Parathyroid adenoma (tissue), 2 donors: ENCODE measurements around the gene MAP3K3.

Source experiments
- H2AFZ ChIP-seq: fragments of 300-600 bp; sonication (generic); one replicate; pipeline ENCODE4 v1.7.0; 2017; ENCODE audit warnings: antibody characterized with exemption, mild to moderate bottlenecking
- H3K27ac ChIP-seq: fragments of 300-600 bp; sonication (generic); one replicate; pipeline ENCODE4 v1.7.0; 2017
- H3K27me3 ChIP-seq: fragments of 300-600 bp; sonication (generic); one replicate; pipeline ENCODE4 v1.7.0; 2017; ENCODE audit warnings: low read length; ENCODE audit not compliant: control insufficient read depth, insufficient read depth
- H3K36me3 ChIP-seq: fragments of 300-600 bp; sonication (generic); one replicate; pipeline ENCODE4 v1.7.0; 2017; ENCODE audit warnings: low read length; ENCODE audit not compliant: control insufficient read depth, insufficient read depth
- H3K4me1 ChIP-seq: fragments of 300-600 bp; sonication (generic); one replicate; pipeline ENCODE4 v1.7.0; 2017; ENCODE audit warnings: control low read depth
- H3K4me2 ChIP-seq: fragments of 300-600 bp; sonication (generic); one replicate; pipeline ENCODE4 v1.7.0; 2017; ENCODE audit warnings: low read length
- H3K4me3 ChIP-seq: fragments of 300-600 bp; sonication (generic); one replicate; pipeline ENCODE4 v1.7.0; 2017; ENCODE audit warnings: low read depth, low read length
- H3K79me2 ChIP-seq: fragments of 300-600 bp; sonication (generic); one replicate; pipeline ENCODE4 v1.7.0; 2017; ENCODE audit warnings: control low read depth
- H3K9ac ChIP-seq: fragments of 300-600 bp; sonication (generic); one replicate; pipeline ENCODE4 v1.7.0; 2017; ENCODE audit warnings: mild to moderate bottlenecking
- H3K9me3 ChIP-seq: fragments of 300-600 bp; sonication (generic); one replicate; pipeline ENCODE4 v1.7.0; 2017; ENCODE audit warnings: low read length; ENCODE audit not compliant: control insufficient read depth
- TF ChIP-seq, protein P1 (sequence below): fragments of 300-600 bp; sonication (generic); IDR thresholded peaks from one replicate; pipeline ENCODE4 v1.7.0; 2017; ENCODE audit warnings: antibody characterized with exemption, mild to moderate bottlenecking
- donor health status: primary hyperparathyroidism.

The MAP3K3 gene

GRCh38 chr17:63703556-63704258 is 81.5 kb downstream of the MAP3K3 start:
- Histone ChIP-seq H3K27me3 (no peaks in the 10 kb centered on the region), H3K36me3 (no peaks in the 10 kb centered on the region), H3K9me3 (no peaks in the 10 kb centered on the region), H3K79me2 (no peaks in the 10 kb centered on the region), H2AFZ (no peak overlapping the region), H3K9ac (no peak overlapping the region), H3K27ac (no peak overlapping the region), H3K4me3 (no peak overlapping the region), H3K4me2 (no peak overlapping the region), H3K4me1 (peaks cover 3% of the 10 kb centered on the region)
- TF ChIP-seq, protein P1, sequence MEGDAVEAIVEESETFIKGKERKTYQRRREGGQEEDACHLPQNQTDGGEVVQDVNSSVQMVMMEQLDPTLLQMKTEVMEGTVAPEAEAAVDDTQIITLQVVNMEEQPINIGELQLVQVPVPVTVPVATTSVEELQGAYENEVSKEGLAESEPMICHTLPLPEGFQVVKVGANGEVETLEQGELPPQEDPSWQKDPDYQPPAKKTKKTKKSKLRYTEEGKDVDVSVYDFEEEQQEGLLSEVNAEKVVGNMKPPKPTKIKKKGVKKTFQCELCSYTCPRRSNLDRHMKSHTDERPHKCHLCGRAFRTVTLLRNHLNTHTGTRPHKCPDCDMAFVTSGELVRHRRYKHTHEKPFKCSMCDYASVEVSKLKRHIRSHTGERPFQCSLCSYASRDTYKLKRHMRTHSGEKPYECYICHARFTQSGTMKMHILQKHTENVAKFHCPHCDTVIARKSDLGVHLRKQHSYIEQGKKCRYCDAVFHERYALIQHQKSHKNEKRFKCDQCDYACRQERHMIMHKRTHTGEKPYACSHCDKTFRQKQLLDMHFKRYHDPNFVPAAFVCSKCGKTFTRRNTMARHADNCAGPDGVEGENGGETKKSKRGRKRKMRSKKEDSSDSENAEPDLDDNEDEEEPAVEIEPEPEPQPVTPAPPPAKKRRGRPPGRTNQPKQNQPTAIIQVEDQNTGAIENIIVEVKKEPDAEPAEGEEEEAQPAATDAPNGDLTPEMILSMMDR: no peak

- Histone ChIP-seq H2AFZ (no peak overlapping the region), H3K79me2 (no peaks in the 10 kb centered on the region), H3K9ac (no peak overlapping the region), H3K27me3 (no peaks in the 10 kb centered on the region), H3K4me2 (no peak overlapping the region), H3K36me3 (no peaks in the 10 kb centered on the region), H3K4me1 (no peaks in the 10 kb centered on the region), H3K27ac (no peak overlapping the region), H3K4me3 (no peak overlapping the region), H3K9me3 (no peaks in the 10 kb centered on the region)
- TF ChIP-seq, protein P1: no peak
These were observed 82.0 kb downstream of the MAP3K3 start for GRCh38 chr17:63704259-63704576.

DNA sequence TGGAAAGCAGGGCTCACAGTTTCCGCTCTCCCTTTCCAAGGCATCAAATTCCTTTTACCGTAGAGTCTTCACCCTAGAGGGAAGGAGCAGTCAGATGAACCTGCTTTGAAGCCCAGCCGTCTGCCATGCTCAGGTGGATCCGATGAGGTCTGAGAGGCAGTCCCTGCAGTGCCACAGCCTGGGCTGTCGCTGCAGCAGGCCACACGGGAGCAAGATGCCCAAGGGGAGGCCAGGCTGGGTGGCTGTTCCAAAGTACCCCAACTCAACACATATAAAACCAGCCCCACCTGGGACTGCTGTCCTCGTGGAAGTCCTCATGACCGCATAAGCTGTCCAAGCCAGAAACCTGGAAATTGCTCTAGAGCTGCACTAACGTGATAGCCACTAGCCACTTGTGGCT is 82.6 kb downstream of the MAP3K3 start:
- Histone ChIP-seq H3K9ac (no peak overlapping the region), H3K4me1 (no peaks in the 10 kb centered on the region), H3K9me3 (no peaks in the 10 kb centered on the region), H3K4me2 (no peak overlapping the region), H3K27me3 (no peaks in the 10 kb centered on the region), H3K4me3 (no peak overlapping the region), H3K36me3 (no peaks in the 10 kb centered on the region), H2AFZ (no peak overlapping the region), H3K79me2 (no peaks in the 10 kb centered on the region), H3K27ac (no peak overlapping the region)
- TF ChIP-seq, protein P1: no peak

GRCh38 chr17:63705657-63706056 is 83.4 kb downstream of the MAP3K3 start:
- no peaks in the 10 kb centered on the region for H3K79me2 ChIP-seq
- no peak overlapping the region for H3K4me2 ChIP-seq
- H3K27me3 ChIP-seq: no peaks in the 10 kb centered on the region
- H3K4me3 ChIP-seq: no peak overlapping the region
- TF ChIP-seq, protein P1: no peak
- H3K9me3 ChIP-seq: no peaks in the 10 kb centered on the region
- H3K9ac ChIP-seq: no peak overlapping the region
- H3K27ac ChIP-seq: no peak overlapping the region
- no peaks in the 10 kb centered on the region for H3K36me3 ChIP-seq
- no peak overlapping the region for H2AFZ ChIP-seq
- no peaks in the 10 kb centered on the region for H3K4me1 ChIP-seq
